Retina (tissue), 1 donor: ENCODE data around the gene SEMA3F.
"Not testable (repeated sequence)": the region's sequence is repeated elsewhere in the genome, so short reads cannot be mapped to it uniquely, and the experiment has no call there.

Source experiments
- DNase-seq: peaks from one replicate; pipeline ENCODE4 v3.0.0-alpha.2; 2016

SEMA3F gene

GRCh38 chr3:50212971-50213370 is 57.8 kb downstream of the SEMA3F start:
- no peak for DNase-seq

- no peak for DNase-seq
Measured at GRCh38 chr3:50213373-50213772, 58.2 kb downstream of the SEMA3F start.

GRCh38 chr3:50214824-50215223 is 59.7 kb downstream of the SEMA3F start:
- DNase-seq: no peak

GRCh38 chr3:50215529-50215928 is 60.4 kb downstream of the SEMA3F start:
- DNase-seq: no peak

- DNase-seq: no peak
Measured at GRCh38 chr3:50217681-50218080, 62.6 kb downstream of the SEMA3F start.

- no peak for DNase-seq
Measured at GRCh38 chr3:50218448-50218847, 63.3 kb downstream of the SEMA3F start.

- no peak for DNase-seq
Measured at GRCh38 chr3:50219285-50219684, 64.2 kb downstream of the SEMA3F start.

GRCh38 chr3:50220109-50220508 is 65.0 kb downstream of the SEMA3F start:
- no peak for DNase-seq

- DNase-seq: no peak
Measured at GRCh38 chr3:50221051-50221410, 65.9 kb downstream of the SEMA3F start.

- no peak for DNase-seq
Measured at GRCh38 chr3:50221411-50222168, 66.5 kb downstream of the SEMA3F start.

- no peak for DNase-seq
Measured at GRCh38 chr3:50222169-50222528, 67.0 kb downstream of the SEMA3F start.

- no peak for DNase-seq
Measured at GRCh38 chr3:50224639-50225038, 69.5 kb downstream of the SEMA3F start.

GRCh38 chr3:50226888-50227389 is 71.8 kb downstream of the SEMA3F start:
- peak; percentile 85 for DNase-seq

- peak; percentile 92 for DNase-seq
Measured at GRCh38 chr3:50227390-50228183, 72.5 kb downstream of the SEMA3F start.

- DNase-seq: not testable (repeated sequence)
Measured at GRCh38 chr3:50228184-50228763, 73.2 kb downstream of the SEMA3F start.

- DNase-seq: no peak
Measured at GRCh38 chr3:50229490-50229889, 74.4 kb downstream of the SEMA3F start.

- DNase-seq: no peak
Measured at GRCh38 chr3:50230104-50230793, 75.1 kb downstream of the SEMA3F start.

GRCh38 chr3:50230794-50231125 is 75.6 kb downstream of the SEMA3F start:
- DNase-seq: no peak

GRCh38 chr3:50231581-50231980 is 76.5 kb downstream of the SEMA3F start:
- no peak for DNase-seq

- DNase-seq: no peak
Measured at GRCh38 chr3:50232303-50232702, 77.2 kb downstream of the SEMA3F start.

- peak; percentile 75 for DNase-seq
Measured at GRCh38 chr3:50233176-50233575, 78.1 kb downstream of the SEMA3F start.

GRCh38 chr3:50235716-50236483 is 80.8 kb downstream of the SEMA3F start, which contains the start of gene GNAI2:
Gene GNAI2, plus strand, starts transcription at chr3:50236204. Its CDS starts 132 bp downstream, at chr3:50236336.
- DNase-seq: peak; percentile 96
